ENCODE results near the gene PTMA.
A peak's percentile ranks its signal among the peaks of the same experiment; 100 is the strongest.

Gene PTMA

DNA sequence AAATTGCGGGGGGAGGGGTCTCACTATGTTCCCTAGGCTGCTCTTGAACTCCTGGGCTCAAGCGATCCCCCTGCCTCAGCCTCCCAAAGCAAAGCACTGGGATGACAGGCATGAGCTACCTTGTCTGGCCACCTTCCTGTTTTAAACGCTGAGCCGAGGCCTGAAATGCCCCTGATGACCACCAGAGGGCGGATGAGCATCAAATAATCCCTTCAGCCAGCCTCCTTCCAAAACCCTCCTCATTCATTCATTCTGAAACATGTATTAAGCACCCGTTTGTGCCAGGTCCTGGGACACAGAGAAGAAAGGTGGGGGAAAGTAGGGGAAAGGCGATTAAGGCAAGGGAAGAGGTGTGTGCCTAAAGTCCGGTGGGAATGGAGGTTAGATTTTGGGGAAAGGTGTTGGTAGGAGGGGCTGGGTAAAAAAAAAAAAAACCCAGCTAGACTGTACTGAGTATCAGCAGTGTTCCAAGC lies 30.7 kb upstream of the PTMA start:
- peak; percentile 91 for DNase-seq

DNA sequence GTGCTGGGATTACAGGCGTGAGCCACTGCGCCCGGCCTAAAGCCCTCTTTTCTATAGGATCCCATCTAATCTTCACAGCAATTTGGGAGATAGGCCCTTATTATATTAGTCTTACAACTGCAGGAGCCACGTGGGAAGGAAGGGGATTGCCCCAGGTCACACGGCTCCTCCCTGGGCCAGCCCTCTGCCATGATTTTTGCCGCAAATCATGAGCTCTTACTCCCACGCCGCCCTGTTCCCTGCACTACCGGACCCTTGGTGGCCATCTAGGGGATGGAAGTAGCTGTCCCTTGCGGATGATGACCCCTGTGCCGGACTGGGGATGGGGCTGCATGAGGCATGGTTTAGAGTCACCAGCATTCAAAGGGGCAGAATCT lies 28.4 kb upstream of the PTMA start:
- DNase-seq = no peak

DNA sequence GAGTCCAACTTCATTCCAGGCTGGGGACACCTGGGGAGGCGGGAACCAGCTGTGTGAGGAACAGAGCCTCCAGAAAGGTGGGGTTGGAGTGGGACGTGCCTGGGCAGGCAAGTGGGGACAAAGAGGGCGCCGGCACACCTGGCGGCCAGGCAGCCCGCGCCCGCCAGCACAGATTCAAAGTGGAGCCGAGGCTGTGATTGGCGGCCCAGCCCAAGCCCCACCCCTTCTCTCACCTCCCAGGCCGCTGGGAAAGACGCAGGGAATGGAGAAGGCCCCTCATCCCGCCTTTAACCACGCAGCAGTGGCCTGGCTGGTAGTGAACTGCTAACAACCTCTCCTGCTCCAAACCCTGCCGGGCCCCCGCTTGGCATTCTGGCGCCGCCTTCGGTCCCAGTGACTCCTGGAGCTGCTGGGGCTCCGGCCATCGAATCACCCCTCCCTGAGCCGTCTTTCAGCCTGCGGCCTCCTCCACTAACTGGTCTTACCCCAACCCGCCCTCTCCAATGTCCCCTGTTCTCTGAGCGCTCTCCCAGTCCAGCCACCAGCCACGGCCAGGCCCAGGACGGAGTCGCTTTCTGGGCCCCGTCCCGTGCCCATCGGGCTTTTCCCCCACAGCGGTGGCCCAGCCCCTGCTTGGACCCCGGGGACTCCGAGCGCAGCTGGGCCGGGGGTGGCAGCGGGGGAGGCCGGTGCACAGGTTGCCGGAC lies 27.9 kb upstream of the PTMA start:
- no peak for DNase-seq

DNA sequence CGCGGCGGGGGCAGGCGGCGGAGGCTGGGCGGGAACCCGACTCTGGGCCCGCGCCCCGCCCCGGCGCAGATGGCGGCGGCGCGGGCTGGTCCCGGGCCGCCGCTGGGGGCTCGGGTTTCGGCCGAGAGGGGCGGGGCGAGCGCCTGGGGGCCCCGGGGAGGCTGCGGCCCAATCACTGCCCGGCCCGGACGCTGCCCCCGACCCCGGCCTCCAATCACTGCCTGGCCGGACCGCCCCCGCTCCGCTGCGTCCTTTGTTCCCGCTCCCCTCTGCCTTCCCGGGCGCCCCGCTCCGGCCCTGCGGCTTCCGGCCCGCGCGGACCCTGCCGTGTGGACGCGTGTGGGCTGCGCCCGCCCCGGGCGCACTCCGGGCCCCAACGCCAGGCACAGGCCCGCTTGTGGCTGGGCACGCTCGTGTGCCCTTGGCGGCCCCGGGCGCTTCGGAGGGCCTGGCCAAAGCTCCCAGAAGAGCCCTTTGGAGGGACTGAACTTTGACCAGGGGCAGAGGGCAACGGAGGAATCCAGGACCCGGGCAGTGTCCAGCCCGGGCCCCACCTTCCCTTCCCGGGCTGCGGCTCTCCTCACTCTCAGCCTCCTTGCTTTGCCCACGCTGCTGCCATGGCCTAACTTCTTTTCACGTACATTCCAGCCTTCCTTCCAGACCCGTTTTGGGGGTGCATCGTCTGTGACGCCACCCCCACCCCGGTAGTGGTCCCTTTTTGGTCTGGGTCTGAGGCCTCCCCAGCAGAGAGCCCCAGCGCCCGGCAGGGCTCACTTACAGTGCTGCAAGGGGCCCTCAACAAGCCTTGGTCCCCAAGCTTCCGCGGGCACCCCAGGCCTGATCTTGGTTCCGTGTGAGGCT lies 27.1 kb upstream of the PTMA start:
- DNase-seq = no peak

DNA sequence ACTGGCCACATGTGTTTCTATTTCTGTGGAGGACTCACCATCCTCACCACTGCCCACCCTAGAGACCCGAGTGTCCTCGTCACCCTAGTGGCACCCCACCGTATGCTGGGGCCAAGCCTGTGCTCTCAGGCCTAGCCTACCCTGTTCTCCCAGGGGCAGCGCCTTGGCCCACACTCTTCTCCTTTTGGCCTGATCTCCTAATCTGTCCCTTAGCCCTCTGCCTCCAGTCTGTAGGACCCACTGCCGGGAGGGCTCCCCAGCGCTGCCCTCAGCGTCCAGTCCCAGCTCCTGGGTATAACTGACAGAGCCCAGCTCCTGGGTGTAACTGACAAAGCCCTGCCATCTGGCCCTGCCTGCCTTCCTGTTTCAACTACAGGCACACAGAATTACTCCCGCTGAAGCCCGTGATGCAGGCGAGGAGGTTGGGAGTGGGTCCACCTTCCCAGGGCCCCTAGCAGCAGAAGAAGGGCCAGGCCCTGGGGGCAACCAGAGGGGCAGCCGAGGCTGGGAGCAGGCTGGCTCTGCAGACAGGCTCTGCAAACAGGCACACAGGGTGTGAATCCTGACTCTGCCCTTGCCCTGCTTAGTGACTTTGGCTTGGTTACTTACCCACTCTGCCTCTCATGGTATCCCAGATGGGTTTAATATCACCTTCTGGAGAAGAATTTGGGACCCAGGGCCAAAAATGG lies 25.6 kb upstream of the PTMA start:
- no peak for DNase-seq

DNA sequence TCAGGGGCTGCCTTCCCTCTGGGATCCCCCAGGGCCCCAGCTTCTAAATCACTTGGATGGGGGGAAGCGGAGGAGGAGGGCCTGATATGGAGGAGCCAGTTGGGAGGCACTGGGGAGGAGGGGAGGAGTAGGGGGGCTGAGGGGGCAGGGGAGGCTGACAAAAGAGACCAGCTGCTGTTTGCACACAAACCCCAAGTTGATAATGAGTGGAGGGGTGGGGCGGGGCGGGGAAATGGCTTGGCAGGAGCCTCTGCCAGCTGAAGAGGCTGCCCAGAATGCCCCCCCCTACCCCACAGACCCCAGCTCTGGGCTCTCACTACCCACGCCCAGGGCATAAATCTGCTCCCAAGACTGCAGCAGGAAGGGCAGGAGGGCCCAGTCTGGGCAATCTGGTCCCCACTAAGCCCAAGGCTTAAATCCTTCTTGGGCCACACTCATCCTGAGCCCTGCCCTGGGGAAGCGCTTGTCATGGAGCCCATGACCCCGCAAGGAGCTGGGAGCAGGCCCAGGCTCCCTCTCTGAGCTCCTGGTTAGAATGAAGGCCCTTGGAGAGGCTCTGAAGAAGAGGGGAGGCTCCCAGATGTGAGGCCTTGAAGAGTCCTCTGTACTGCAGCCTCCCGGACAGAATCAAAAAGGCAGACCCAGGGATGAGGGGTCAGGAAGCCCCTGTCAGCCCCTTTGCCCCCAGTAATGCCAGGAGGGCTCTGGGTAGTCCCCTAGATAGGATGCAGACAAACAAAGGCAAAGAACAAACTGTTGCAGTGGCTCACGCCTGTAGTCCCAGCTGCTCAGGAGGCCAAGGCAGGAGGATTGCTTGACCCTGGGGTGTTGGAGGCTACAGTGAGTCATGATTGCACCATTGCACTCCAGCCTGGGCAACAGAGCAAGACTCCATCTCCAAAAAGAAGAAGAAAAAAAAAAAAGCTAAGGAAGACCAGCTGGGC lies 24.8 kb upstream of the PTMA start:
- no peak for DNase-seq

DNA sequence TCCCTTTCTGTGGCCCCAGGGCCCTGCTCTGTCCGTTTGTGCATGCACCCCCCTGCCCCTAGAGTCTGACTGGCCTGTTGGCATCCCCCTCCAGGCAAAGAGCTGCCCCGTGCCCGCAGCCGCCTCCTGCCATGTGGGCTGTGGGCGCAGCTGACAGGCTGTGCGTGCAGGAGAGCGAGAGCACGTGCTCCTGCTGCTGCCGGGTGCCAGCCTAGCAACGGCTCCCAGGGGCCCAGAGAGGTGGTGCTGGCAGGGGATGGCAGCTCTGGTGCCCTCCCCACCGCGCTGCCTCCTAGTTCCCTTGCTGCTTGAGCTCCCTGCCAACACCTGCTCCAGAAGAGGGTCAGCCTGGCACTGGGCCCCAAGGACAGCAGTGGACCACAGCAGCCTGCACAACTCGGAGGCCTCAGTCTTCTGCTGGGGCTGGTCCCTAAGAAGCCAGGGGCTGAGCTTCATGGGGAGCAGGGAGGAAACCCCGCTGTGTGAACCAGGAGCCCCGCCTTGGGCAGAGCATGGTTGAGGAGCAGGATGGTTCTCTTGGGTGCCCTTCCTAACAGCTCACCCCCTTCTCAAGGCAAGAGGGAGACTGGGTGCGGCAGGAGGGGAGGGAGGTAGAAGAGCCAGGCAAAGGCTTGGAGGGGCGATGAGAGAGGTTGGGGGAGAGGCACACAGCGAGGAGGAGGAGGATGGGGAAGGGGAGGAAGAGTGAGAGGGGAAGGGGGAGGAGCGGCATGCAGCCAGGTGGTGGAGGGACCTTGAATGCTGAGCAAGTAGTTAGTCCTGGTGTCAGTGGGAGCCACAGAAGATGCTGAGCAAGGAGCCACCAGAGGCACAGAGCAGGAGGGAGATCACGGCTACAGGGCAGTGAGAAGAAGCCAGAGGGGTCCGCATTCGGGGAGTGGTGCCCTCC lies 23.8 kb upstream of the PTMA start:
- no peak for DNase-seq

DNA sequence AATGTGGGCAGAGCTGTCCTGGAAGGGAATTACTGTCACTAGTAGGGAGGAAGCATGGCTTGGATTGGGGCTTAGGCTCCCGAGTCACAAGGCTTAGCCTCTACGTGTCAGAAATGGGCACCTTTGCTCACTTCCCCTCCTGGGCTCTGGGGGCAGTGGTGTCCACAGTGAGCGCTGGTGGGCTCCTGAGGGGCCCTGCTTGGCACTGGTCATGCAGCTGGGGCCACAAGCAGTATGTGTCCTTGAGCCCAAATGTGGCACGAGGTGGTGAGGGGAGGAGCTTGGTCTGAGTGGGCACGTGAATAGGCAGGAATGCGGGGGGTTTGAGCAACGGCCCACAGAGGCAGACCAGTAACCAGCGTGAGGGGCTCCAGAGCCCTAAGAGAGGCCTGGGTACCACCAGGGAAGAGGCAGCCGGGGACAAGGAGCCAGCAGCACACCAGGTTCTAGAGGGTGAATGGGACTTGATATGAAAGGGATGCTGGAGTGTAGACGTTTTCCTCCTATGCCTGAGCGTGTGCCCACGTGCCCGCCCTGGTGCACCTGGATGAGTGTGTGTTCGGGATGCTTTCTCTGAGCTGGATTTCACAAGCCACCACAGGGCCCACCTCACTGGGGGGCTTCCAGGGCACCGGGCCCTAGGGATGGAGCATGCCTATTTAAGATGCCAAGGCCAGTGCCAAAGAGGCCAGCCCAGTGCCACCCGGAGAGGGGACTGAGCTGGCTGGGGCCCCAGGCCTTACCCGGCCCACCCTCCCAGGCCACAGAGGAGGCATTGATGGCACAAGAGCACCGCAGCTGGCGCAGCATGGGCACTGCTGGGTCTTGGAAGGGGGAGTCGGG lies 22.8 kb upstream of the PTMA start:
- no peak for DNase-seq

DNA sequence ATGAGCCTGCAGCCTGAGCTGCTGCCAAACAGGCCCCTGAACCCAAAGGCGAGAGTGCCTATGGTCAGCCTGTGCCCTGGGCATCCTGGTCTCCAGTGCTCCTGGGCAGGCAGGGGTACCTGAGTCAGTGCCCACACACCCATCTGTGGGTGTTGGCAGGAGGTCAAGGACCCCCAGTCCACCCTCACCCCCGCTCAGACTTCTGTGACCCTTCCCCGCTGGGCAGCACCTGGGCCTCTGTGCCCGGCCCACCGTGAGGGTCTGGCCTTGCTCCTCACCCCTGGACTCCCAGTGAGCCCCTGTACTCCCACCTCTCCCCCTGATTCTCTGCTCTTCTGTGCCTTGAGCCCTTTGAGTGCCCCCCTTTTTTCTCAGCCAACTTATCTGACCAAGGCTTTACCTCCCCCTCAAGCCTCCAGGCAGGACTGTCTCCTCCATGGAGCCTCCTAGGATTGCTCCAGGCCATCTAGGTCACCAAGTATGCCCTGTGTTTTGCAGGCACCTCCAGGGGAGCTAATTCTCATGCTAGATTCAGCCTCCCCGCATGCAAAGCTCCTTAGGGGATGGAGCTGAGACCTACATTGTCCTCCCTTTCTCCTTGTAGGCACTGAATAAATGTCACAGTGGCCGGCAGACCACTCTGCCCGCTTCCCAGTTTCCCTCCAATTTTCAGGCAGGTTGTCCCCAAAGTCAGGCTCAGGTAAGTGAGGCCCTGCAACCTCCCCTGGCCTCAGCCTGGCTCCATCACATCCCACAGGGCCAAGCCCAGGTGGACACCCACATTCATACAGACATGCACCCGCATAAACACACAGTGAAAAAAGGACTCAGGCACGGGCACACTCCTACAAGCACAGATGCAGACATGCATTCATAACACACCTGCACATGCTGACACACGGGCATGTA lies 21.9 kb upstream of the PTMA start:
- DNase-seq = no peak

DNA sequence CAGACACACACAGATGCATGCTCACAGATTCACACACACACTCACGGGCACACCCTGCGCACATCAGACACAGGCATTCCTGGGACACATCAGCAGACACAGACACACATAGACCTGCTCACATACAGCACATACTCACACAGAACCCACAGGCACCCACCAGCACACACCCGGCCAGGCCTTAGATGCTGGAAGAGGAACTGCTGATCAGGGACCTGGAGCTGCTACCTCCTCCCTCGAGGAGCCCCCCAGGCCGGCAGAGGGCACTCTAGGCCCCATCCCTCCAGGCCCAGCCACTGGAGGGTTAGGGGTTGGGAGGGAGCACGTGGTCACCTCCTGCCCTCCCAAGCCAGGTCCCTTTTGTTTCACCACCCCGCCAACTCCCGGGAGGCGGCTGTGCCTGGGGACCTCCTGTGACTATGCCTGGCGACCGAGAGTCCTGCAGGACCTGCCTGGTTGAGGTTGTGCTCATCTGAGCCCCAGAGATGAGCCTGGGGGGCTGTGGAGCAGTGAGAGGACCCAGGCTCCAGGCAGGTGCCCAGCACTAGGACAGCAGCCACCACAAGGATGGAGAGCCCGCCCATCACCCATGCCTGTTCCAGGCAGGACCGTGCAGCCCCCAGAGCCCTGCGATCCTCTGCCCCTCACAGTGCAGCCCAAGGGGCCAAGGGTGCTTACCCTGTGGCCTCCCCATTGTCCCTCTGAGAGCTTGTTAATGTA lies 21.0 kb upstream of the PTMA start:
- peak; percentile 85 for DNase-seq

DNA sequence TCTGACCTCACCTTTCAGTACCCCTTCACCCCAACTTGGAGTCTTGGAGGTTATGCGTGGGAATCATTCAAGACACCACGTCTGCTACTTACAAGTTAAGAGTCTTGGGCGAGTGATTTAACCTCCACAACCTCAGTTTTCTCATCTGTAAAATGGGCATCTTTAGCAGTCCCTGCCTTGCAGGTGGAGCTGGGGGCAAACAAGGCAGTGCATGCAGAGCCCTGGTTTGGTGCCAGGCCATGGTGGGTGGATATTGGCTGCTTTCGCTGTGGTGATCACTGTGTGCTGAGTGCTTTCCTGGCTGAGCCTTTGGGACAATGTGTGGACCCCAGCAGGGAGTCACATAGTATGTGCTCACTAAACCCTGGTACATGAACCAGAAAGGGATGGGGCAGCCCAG lies 20.4 kb upstream of the PTMA start:
- no peak for DNase-seq

DNA sequence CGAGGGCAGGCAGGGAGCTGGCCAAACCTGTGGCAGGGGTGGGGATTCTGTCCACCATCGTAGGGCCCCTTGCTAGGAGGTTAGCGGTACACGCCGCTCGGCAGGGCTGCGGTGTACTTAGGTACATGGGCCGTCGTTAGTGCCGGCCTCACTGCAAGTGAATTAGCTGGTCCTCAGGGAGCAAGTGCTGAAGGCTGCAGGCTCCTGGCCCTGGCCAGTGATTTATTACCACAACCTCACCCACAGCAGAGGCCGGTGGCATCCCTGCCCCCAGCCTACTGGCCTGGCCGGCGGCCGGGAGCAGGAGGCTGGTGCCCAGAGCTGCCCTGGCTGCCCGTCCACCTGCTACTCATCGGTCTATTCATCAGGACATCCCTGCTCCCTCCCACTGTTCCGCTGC lies 19.6 kb upstream of the PTMA start:
- no peak for DNase-seq

DNA sequence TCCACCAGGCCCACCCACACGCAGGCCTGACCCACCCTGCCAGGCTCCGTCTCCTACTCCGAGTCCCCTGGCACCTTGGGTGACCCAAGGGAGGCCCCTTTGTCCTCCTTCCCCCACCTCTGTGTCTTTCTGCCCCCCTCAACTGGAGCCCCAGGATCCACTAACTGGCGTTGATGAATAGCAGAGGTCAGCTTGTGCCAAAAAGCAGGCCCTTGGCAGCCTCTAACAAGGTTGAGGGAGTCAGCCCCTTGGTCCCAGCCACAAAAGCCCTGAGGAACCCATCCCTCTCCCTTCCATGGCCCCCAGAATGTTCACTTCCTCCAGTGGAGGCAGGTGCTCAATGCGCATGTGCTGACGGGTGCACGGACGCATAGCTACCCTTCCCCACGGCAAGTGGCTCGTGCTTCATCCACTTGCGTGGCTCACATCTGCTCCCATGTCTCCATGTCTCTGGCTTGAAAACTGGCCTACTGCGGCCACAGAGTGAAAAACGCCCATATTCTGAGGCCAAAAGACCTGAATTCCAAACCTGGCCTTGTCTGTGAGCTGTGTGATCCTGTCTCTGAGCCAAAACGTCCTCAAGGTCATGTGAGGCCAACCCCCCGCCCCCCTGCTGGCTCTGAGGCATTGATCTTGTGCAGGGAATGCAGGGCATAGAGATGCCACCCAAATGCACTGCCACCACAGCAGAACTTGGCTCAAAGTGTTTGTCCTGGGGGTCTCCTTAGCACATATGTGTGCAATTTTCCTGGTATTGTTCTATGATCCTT lies 19.0 kb upstream of the PTMA start:
- DNase-seq = no peak

DNA sequence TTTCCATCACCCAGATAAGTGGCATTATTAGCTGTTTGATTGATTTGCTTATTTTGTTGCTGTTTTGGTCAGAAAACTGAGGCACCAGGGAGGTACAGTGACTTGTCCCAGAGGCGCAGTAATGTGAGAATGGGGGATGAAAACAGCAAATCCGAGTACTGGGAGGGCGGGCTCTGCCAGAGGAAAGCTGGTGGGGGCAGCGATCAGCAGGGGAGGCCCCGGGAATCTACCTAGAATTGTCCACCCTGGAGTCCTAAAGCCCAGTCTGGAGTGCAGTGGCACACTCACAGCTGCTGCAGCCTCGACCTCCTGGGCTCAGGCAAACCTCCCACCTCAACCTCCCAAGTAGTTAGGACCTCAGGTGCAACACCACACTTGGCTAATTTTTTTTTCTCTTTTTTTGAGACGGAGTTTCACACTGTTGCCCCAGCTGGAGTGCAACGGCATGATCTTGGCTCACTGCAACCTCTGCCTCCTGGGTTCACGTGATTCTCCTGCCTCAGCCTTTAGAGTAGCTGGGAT lies 17.0 kb upstream of the PTMA start:
- no peak for DNase-seq

DNA sequence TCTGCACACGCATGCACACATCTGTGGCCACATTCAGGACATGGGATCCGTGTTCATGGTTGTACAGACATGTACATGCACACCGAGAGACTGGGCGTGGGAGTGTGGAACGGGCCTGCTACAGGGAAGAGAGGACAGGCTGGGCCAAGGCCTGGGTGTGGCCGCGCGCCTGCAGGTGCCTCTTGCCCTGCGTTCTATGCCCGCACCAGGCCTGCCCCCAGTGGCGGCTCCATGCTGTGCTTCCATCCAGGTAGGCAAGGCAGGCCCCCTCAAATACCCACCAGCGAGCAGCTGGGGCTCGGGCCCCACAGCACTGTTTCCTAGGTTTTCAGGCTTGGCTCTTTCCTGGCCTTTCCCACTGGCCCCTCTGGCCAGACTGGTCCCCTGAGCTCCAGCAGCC lies 15.5 kb upstream of the PTMA start:
- DNase-seq = no peak

DNA sequence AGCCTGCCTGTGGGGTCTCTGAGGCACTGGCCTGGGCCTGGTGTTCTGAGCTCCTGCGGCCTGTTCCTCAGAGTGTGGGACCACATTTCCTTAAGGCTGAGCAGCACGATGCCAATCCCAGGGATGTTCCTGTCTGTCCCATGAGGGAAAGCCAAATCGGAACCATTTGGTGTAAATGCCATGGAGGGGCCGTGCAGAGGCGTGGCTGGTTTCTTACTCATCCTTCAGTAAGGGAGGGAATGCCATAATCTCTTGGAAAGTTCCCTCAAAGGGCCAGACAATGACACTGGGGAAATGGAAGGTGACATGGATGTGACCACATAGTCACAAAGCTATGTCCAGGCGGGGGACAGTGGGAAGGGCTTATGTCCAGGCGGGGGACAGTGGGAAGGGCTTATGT lies 14.4 kb upstream of the PTMA start:
- DNase-seq = no peak

DNA sequence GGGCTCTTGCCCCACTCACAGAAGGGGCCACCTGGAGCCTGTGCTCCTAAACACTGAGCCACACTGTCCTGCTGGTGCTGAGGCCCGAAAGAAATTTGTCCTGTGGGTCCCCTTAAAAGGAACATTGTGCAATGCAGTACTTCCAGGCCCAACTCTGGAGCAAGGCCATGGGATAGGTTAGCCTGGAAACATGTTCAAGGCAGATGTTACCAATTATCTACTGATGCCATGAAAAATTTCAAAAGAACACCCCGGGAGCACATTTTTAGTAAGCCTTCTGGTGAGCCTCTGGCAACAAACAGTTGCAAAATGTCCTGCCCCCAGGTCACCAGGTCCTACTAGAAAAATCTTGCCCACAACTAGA lies 12.3 kb upstream of the PTMA start:
- no peak for DNase-seq

DNA sequence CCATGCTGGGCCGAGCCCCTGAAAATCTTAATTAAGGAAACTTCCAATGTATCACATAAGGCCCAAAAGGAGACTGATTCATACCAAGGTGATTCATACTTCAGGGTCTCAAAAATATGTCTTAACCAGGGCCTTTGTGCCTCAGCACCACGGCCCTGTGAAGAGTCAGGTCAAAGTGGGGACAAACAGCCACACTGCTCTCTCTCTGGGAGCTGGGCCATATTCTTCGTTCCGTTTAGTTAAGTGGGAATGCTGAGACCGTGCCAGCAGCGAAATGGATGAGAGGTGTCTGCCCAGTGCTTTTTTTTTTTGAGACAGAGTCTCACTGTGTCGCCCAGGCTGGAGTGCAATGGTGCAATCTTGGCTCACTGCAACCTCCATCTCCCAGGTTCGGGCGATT lies 9.3 kb upstream of the PTMA start:
- DNase-seq = no peak

All from activated CD8-positive, alpha-beta memory T cell treated with anti-CD3 and anti-CD28 coated beads, Interleukin-2, amount 50 U/mL, for 48 hours (primary cell).